CD4-positive, alpha-beta T cell (primary cell): ENCODE measurements around the gene DOCK9. TPM values are rescaled to one million over a fixed set of nuclear protein-coding genes. Genes with fewer than 3 reads are reported as not detected.

Experiments
- ATAC-seq: fragments of 200-7000 bp; cut with Tn5 transposase; one replicate; pipeline ENCODE4 v1.10.0; 2022; ENCODE audit warnings: mild to moderate bottlenecking; ENCODE audit not compliant: poor library complexity
- CTCF ChIA-PET: fragments of 350-600 bp; sonication (Branson Sonifier 250); formaldehyde crosslinking; loops from one replicate; lab custom pipeline; 2021; ENCODE audit warnings: antibody characterized with exemption, inconsistent platforms; lab: Charles Lee
- POLR2A ChIA-PET: fragments of 350-600 bp; sonication (Branson Sonifier 250); formaldehyde crosslinking; loops from one replicate; lab custom pipeline; 2021; ENCODE audit warnings: antibody characterized with exemption, inconsistent platforms; lab: Charles Lee
- DNase-seq, 14 experiments: peaks; one replicate each; pipeline ENCODE4 v3.0.0-alpha.2; 2013 to 2020; ENCODE audit warnings: mixed read lengths in 2 of 14
- H3K27ac ChIP-seq, 2 donors: one replicate each; pipeline versions ENCODE4 v1.5.1 to v1.7.0; 2013; ENCODE audit warnings: low read length in 2 of 2, low read depth in 1 of 2, mild to moderate bottlenecking in 1 of 2
- H3K27me3 ChIP-seq, 2 experiments: 1 replicate in 1 of 2; 2 replicates in 1 of 2; pipeline versions ENCODE4 v1.6.1 to v1.7.0; 2013; ENCODE audit warnings: low read length in 2 of 2, control low read depth in 1 of 2, mild to moderate bottlenecking in 1 of 2, moderate library complexity in 1 of 2; ENCODE audit not compliant: insufficient read depth in 2 of 2, control insufficient read depth in 1 of 2
- H3K36me3 ChIP-seq: one replicate; pipeline ENCODE4 v1.6.1; 2013; ENCODE audit warnings: low read length, control low read depth; ENCODE audit not compliant: insufficient read depth
- H3K4me1 ChIP-seq: one replicate; pipeline ENCODE4 v1.6.1; 2013; ENCODE audit warnings: low read length, control low read depth; ENCODE audit not compliant: insufficient read depth
- H3K4me3 ChIP-seq: one replicate; pipeline ENCODE4 v1.5.1; 2013; ENCODE audit warnings: mild to moderate bottlenecking, low read length, moderate library complexity
- H3K9me3 ChIP-seq, 2 experiments: 1 replicate in 1 of 2; 2 replicates in 1 of 2; pipeline versions ENCODE4 v1.6.1 to v1.7.0; 2013; ENCODE audit warnings: low read length in 2 of 2, mild to moderate bottlenecking in 2 of 2, control low read depth in 1 of 2, moderate library complexity in 1 of 2; ENCODE audit not compliant: control insufficient read depth in 1 of 2, insufficient read depth in 1 of 2
- H3K27ac Mint-ChIP-seq: one replicate; pipeline ENCODE4 v1.8.0; 2020; ENCODE audit warnings: mixed read lengths
- H3K27me3 Mint-ChIP-seq: one replicate; pipeline ENCODE4 v1.8.0; 2021; ENCODE audit warnings: mixed read lengths
- H3K36me3 Mint-ChIP-seq: one replicate; pipeline ENCODE4 v1.8.0; 2021; ENCODE audit warnings: low read depth, mixed read lengths
- H3K4me1 Mint-ChIP-seq: one replicate; pipeline ENCODE4 v1.8.0; 2021; ENCODE audit warnings: low read depth, mixed read lengths
- H3K4me3 Mint-ChIP-seq: one replicate; pipeline ENCODE4 v1.8.0; 2020; ENCODE audit warnings: mild to moderate bottlenecking, mixed read lengths
- H3K9me3 Mint-ChIP-seq: one replicate; pipeline ENCODE4 v1.8.0; 2020; ENCODE audit warnings: mixed read lengths
- intact Hi-C, 2 experiments: fragments of 100-400 bp; cut with DNase I in 1 of 2; cut with micrococcal nuclease in 1 of 2; formaldehyde crosslinking; loops; one replicate each; pipeline versions ENCODE4 v1.15.1 to v1.9.0; 2023 to 2025; cut with DNase I, micrococcal nuclease
- total RNA-seq, 174 experiments: library from RNA in 2 of 174; stranded (reverse) in 2 of 174; gene quantifications; one replicate each; pipeline ENCODE4 v1.2.3 and lab custom pipeline; 2021 to 2026
- TF ChIP-seq, protein P1 (sequence below): fragments of 200-600 bp; IDR thresholded peaks from one replicate; pipeline ENCODE4 v1.8.0; 2022; ENCODE audit warnings: antibody characterized with exemption, mild to moderate bottlenecking

DOCK9 gene
- total RNA-seq, 2 experiments from 2014 or later: 76.3 to 79.3 TPM

DNA sequence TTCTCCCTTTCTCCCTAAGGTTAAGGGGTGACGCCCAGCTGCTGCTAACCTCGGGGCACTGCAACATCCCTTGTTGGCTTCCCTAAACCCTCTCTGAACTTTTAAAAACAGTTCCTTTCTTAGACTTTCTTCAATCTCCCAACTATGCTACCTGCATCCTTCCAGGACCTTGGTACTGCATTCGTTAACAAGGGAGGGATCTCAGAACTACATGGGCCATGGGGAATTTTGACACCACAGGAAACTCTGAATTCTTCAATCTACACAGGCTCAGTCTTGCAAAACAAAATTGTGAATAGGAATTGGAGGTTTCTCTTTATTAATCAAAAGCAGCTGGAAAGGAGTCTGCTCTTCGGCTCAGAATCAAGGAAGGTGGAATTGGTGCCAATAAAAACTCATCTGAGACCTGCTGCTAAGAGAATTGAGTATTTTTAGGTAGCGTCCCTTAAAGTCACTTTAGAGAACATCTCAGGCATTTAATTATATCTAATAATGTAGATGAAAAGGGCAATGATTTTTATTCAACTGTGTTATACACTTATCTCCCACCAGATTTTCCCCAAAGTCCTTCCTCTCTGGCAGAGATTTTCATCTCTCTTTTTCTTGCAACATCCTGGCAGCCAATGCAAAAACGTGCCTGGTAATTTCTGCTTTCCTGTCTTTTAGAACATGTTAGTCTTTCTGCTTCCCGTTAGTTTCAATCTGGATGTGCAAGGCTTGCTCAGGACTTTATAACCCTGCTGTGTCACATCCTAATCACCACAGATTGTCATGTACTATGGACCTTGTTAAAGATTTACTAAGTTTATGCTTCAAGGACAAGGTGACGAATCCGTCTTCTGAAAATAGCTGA lies 156.3 kb downstream of the DOCK9 start:
- TF ChIP-seq, protein P1, sequence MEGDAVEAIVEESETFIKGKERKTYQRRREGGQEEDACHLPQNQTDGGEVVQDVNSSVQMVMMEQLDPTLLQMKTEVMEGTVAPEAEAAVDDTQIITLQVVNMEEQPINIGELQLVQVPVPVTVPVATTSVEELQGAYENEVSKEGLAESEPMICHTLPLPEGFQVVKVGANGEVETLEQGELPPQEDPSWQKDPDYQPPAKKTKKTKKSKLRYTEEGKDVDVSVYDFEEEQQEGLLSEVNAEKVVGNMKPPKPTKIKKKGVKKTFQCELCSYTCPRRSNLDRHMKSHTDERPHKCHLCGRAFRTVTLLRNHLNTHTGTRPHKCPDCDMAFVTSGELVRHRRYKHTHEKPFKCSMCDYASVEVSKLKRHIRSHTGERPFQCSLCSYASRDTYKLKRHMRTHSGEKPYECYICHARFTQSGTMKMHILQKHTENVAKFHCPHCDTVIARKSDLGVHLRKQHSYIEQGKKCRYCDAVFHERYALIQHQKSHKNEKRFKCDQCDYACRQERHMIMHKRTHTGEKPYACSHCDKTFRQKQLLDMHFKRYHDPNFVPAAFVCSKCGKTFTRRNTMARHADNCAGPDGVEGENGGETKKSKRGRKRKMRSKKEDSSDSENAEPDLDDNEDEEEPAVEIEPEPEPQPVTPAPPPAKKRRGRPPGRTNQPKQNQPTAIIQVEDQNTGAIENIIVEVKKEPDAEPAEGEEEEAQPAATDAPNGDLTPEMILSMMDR: no peak
- H3K4me1 ChIP-seq: no peaks in the 10 kb centered on the region
- no peak overlapping the region for H3K4me3 ChIP-seq
- no peaks in the 10 kb centered on the region for H3K27me3 ChIP-seq
- intact Hi-C loops: no loop called here
- H3K9me3 ChIP-seq: no peaks in the 10 kb centered on the region
- H3K4me1 Mint-ChIP-seq: peaks cover 9% of the 10 kb centered on the region
- ChIA-PET CTCF (no interaction called here), POLR2A (no interaction called here)
- H3K36me3 Mint-ChIP-seq: peaks cover 85% of the 10 kb centered on the region
- ATAC-seq (no peak), DNase-seq (no peak)
- H3K4me3 Mint-ChIP-seq: no peak overlapping the region
- no peaks in the 10 kb centered on the region for H3K27me3 Mint-ChIP-seq
- peaks cover 76% of the 10 kb centered on the region for H3K36me3 ChIP-seq
- no peak overlapping the region for H3K27ac Mint-ChIP-seq
- H3K9me3 Mint-ChIP-seq: no peaks in the 10 kb centered on the region
- no peak overlapping the region for H3K27ac ChIP-seq

DNA sequence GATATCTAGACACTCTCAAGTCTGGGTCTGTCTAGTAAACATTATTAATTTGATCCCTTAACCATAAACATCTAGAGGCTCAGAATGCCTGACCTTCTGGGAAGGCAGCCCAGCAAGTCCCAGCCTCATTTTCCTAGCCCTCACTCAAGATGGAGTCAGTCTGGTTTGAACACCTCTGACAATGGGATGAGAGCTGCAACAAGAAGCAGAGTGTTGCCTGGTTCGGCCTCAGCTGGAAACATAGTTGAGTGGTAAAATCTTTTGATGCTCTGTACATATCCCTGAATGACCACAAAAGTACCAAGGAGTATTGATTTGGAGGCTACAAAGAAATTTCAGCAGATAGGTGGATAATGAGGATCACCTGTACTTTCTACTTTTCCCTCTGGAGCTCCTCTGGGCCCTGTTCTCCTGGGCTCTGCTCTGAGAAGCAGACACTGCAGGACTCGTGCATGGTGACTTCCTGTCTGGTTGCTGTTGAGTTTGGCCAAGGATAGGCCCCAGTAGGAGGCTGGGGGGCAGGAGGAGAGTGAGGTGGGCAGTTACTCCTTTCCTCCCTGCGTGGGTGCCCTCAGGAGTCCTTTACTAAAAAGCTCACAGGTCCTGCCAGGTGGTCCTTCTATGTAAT lies 157.0 kb downstream of the DOCK9 start:
- CTCF ChIA-PET: no interaction called here
- intact Hi-C loops: no loop called here
- H3K4me1 ChIP-seq: no peaks in the 10 kb centered on the region
- H3K27ac Mint-ChIP-seq: no peak overlapping the region
- H3K27me3 Mint-ChIP-seq: no peaks in the 10 kb centered on the region
- no peak for DNase-seq
- H3K9me3 Mint-ChIP-seq: no peaks in the 10 kb centered on the region
- ATAC-seq: no peak
- POLR2A ChIA-PET: no interaction called here
- TF ChIP-seq, protein P1: no peak
- H3K36me3 ChIP-seq: peaks cover 77% of the 10 kb centered on the region
- H3K27ac ChIP-seq: no peak overlapping the region
- H3K36me3 Mint-ChIP-seq: peaks cover 85% of the 10 kb centered on the region
- no peaks in the 10 kb centered on the region for H3K27me3 ChIP-seq
- no peak overlapping the region for H3K4me3 ChIP-seq
- no peak overlapping the region for H3K4me3 Mint-ChIP-seq
- peaks cover 1% of the 10 kb centered on the region for H3K4me1 Mint-ChIP-seq
- no peaks in the 10 kb centered on the region for H3K9me3 ChIP-seq

GRCh38 chr13:98820300-98820699 lies 157.6 kb downstream of the DOCK9 start:
- ATAC-seq (no peak), DNase-seq (no peak)
- POLR2A ChIA-PET: no interaction called here
- H3K27ac ChIP-seq: no peak overlapping the region
- CTCF ChIA-PET: no interaction called here
- peaks cover 82% of the 10 kb centered on the region for H3K36me3 Mint-ChIP-seq
- no peaks in the 10 kb centered on the region for H3K4me1 Mint-ChIP-seq
- H3K9me3 ChIP-seq: no peaks in the 10 kb centered on the region
- no peaks in the 10 kb centered on the region for H3K27me3 Mint-ChIP-seq
- H3K36me3 ChIP-seq: peaks cover 75% of the 10 kb centered on the region
- H3K4me3 ChIP-seq: no peak overlapping the region
- no peaks in the 10 kb centered on the region for H3K27me3 ChIP-seq
- no peaks in the 10 kb centered on the region for H3K9me3 Mint-ChIP-seq
- no peak overlapping the region for H3K4me3 Mint-ChIP-seq
- TF ChIP-seq, protein P1: no peak
- intact Hi-C loops: no loop called here
- H3K4me1 ChIP-seq: no peaks in the 10 kb centered on the region
- H3K27ac Mint-ChIP-seq: no peak overlapping the region
